Esophagus muscularis mucosa (tissue), 4 donors: ENCODE measurements around the gene GEMIN5. TPM values are rescaled to one million over a fixed set of nuclear protein-coding genes. Genes with fewer than 3 reads are reported as not detected.

Source experiments
- DNase-seq: peaks from one replicate; pipeline ENCODE4 v3.0.0-alpha.2; 2017; ENCODE audit errors: extremely low spot score
- H3K27ac ChIP-seq, 4 donors: fragments of 200-600 bp; sonication (generic); replicated peaks in 1 of 4; 1 replicate in 3 of 4; 2 replicates in 1 of 4; pipeline ENCODE4 v1.5.1; 2016 to 2019; ENCODE audit warnings: mild to moderate bottlenecking in 1 of 4
- H3K27me3 ChIP-seq, 4 donors: fragments of 200-600 bp; sonication (generic); one replicate each; pipeline versions ENCODE4 v1.5.1 to v1.6.0; 2016 to 2019
- H3K36me3 ChIP-seq, 4 donors: fragments of 200-600 bp; sonication (generic); one replicate each; pipeline ENCODE4 v1.5.1; 2016 to 2019
- H3K4me1 ChIP-seq, 4 donors: fragments of 200-600 bp; sonication (generic); one replicate each; pipeline ENCODE4 v1.5.1; 2016 to 2019
- H3K4me3 ChIP-seq, 4 donors: fragments of 200-600 bp; sonication (generic); 1 replicate in 2 of 4; 2 replicates in 2 of 4; pipeline ENCODE4 v1.5.1; 2016 to 2019; ENCODE audit warnings: mild to moderate bottlenecking in 4 of 4, moderate library complexity in 1 of 4
- H3K9me3 ChIP-seq, 4 donors: fragments of 200-600 bp; sonication (generic); 1 replicate in 3 of 4; 2 replicates in 1 of 4; pipeline ENCODE4 v1.5.1; 2016 to 2019
- EP300 ChIP-seq: sonication (generic); formaldehyde crosslinking; IDR thresholded peaks from one replicate; pipeline ENCODE4 v1.6.1; 2017; ENCODE audit warnings: antibody characterized with exemption
- POLR2A ChIP-seq: fragments of 450-650 bp; IDR thresholded peaks from one replicate; pipeline ENCODE4 v1.6.1; 2017; ENCODE audit warnings: antibody characterized with exemption, moderate library complexity, mild to moderate bottlenecking, low read depth
- POLR2AphosphoS5 ChIP-seq, 2 donors: sonication (generic); formaldehyde crosslinking; IDR thresholded peaks; one replicate each; pipeline ENCODE4 v1.6.1; 2017; ENCODE audit warnings: antibody characterized with exemption in 2 of 2
- WGBS: methylation state at CpG from one replicate; pipeline ENCODE4 v1.1.5; 2018; 5-methylcytosine and 5-hydroxymethylcytosine counted together
- intact Hi-C: fragments of 100-400 bp; cut with DNase I; formaldehyde crosslinking; loops from one replicate; pipeline ENCODE4 v1.15.1; 2023
- total RNA-seq, 4 donors: library from RNA; depleted of rRNA; stranded (reverse); fragments of >200 nt; gene quantifications; one replicate each; pipeline versions ENCODE4 v1.1.0 to v1.2.1, GENCODE V29; 2016
- TF ChIP-seq, protein P1 (sequence below), 3 experiments: fragments of 200-600 bp in 2 of 3; fragments of 450-650 bp in 1 of 3; sonication (generic) in 2 of 3; IDR thresholded peaks; one replicate each; pipeline ENCODE4 v1.5.1; 2017 to 2019; ENCODE audit warnings: antibody characterized with exemption in 3 of 3, mild to moderate bottlenecking in 2 of 3, moderate library complexity in 1 of 3

The GEMIN5 gene
- total RNA-seq, 4 donors from 2014 or later = 14.1 to 20.4 (median 17.3) TPM

DNA sequence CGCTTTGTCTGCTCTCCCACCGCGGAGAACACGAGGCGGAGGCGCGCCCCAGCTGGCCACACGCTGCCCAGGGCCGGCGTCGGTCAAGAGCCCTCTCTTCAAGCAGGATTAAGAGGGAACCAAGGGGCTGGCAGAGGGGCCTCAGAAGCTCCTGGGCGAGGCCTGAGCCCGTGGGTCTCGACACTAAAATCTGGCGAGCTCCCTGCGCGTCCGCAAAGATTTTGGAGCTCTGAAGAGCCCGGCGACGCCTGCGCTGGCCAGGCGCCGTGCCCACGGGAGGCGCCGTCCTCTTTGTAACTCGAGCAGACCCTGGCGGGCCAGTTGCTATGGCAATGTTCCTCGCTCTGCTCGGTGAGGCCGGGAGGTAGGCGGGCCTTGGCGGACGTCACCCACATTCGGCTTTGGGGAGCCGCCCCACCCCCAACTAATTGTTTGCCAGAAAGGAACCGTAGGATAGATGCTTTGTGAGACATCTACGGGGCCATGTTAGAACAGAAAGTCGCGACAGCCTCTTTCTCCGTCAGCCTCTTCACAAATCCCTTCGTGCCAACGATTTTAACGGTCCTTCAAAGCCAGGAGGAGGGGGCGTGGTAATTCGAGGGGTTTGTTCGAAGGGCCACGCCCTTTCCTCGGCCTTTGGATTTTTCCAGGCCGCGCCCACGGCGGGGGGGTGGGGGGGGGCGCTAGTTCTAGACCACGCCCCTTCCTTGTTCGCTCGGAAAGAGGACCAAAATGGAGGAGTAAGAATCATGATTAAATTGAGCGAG lies 80.3 kb downstream of the GEMIN5 start:
- intact Hi-C loops = loop anchor here (5.0 kb wide), 1 partner anchor 100 kb away; the partner anchor contains the start of gene LARP1
- DNase-seq = peak; percentile 99
- Histone ChIP-seq H3K4me3 (peak overlapping the region; percentile 71 to 87 (median 76)), H3K9me3 (no peaks in the 10 kb centered on the region), H3K27ac (peak overlapping the region; percentile 95 to 97 (median 96)), H3K36me3 (no peaks in the 10 kb centered on the region), H3K27me3 (no peaks in the 10 kb centered on the region), H3K4me1 (peaks cover 35 to 48% (median 47%) of the 10 kb centered on the region in 4 donors)
- no peak for TF ChIP-seq POLR2A
- peak; percentile 82 to 85 for TF ChIP-seq POLR2AphosphoS5 (IDR thresholded peaks at IDR 0.05)
- no peak for TF ChIP-seq EP300
- TF ChIP-seq, protein P1, sequence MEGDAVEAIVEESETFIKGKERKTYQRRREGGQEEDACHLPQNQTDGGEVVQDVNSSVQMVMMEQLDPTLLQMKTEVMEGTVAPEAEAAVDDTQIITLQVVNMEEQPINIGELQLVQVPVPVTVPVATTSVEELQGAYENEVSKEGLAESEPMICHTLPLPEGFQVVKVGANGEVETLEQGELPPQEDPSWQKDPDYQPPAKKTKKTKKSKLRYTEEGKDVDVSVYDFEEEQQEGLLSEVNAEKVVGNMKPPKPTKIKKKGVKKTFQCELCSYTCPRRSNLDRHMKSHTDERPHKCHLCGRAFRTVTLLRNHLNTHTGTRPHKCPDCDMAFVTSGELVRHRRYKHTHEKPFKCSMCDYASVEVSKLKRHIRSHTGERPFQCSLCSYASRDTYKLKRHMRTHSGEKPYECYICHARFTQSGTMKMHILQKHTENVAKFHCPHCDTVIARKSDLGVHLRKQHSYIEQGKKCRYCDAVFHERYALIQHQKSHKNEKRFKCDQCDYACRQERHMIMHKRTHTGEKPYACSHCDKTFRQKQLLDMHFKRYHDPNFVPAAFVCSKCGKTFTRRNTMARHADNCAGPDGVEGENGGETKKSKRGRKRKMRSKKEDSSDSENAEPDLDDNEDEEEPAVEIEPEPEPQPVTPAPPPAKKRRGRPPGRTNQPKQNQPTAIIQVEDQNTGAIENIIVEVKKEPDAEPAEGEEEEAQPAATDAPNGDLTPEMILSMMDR (IDR thresholded peaks at IDR 0.05) = peak in 2 of 3 experiments; percentile 3 to 9
- 0% methylated on average over 30 of the region's 59 CpGs for WGBS

DNA sequence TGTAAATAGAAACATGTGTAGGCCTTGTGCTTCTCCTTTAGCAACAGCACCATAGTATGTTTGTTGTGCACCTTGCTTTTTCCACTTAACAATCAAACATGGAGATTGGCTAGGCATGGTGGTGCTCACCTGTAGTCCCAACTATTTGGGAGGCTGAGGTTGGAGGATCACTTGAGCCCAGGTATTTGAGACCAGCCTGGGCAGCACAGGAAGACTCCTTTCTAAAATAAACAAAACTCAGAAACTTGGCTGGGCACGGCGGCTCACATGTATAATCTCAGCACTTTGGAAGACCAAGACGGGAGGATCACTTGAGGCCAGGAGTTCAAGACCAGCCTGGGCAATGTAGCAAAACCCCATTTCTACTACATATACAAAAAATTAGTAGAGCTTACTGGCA lies 86.7 kb downstream of the GEMIN5 start:
- WGBS = 86% methylated on average over 3 of the region's 3 CpGs
- H3K4me1 ChIP-seq = peaks cover 20 to 49% (median 45%) of the 10 kb centered on the region in 4 donors
- H3K4me3 ChIP-seq = no peak overlapping the region
- no peaks in the 10 kb centered on the region for H3K27me3 ChIP-seq
- intact Hi-C loops = no loop called here
- H3K9me3 ChIP-seq = no peaks in the 10 kb centered on the region
- TF ChIP-seq POLR2AphosphoS5 (IDR thresholded peaks at IDR 0.05) (no peak), EP300 (no peak), POLR2A (no peak)
- TF ChIP-seq, protein P1 (IDR thresholded peaks at IDR 0.05) = no peak
- peak overlapping the region; percentile 69 to 86 (median 80) for H3K27ac ChIP-seq
- H3K36me3 ChIP-seq = no peaks in the 10 kb centered on the region
- no peak for DNase-seq

DNA sequence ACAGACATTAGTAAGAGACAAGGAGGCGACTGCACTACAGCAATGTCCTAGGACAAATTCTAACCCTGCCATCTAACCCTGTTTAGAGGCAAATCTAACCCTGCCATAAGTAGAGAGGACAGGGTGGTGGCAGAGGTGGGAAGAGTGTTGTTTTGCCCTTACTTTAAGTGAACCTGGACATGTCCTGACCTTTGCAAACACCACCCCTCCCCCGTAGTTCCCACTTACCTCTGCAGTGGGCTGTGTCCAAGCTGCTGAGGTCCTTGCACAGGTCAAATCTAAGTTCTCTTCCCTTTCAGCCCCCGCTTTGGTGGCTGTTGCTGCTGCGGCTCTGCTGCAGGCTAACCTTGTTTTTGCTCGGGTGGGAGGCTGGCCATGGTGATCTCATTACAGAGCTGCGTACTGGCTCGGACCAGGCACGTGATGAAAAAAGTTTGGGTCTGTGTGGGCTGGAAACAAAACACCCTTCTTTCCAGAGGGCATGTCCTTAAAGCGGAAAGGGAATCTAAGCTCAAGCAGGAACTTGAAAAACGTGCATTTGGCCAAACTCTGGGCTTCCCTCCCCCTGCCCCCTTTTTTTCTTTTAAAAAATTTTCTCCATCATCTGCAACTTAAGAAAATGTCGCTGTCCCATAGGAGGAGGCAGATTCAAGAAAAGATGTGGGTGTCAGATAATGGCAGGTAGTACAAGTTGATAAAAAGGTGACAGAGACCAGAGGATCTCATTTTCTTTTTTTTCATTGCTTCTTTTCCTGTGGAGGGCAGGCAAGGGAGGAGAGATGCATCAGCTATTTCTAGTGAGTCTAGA lies 87.6 kb downstream of the GEMIN5 start, which contains the start of gene FAXDC2:
TSS of gene FAXDC2 (minus strand) at position 349 of the 808 bp plus-strand sequence. CDS start 12,425 bp downstream, outside the sequence.
- Histone ChIP-seq H3K4me1 (peaks cover 20 to 56% (median 46%) of the 10 kb centered on the region in 4 donors), H3K36me3 (no peaks in the 10 kb centered on the region), H3K9me3 (no peaks in the 10 kb centered on the region), H3K27ac (peak within 1 kb of the TSS; percentile 69 to 86 (median 80)), H3K27me3 (no peaks in the 10 kb centered on the region), H3K4me3 (peak within 1 kb of the TSS; percentile 50 to 69 (median 60))
- intact Hi-C loops = no loop called here
- peak; percentile 95 for DNase-seq
- WGBS = 3% methylated on average over 11 of the region's 11 CpGs
- TF ChIP-seq POLR2AphosphoS5 (IDR thresholded peaks at IDR 0.05) (peak; percentile 76 to 84), POLR2A (no peak), EP300 (no peak)
- TF ChIP-seq, protein P1 (IDR thresholded peaks at IDR 0.05) = peak in 1 of 3 experiments; percentile 4

DNA sequence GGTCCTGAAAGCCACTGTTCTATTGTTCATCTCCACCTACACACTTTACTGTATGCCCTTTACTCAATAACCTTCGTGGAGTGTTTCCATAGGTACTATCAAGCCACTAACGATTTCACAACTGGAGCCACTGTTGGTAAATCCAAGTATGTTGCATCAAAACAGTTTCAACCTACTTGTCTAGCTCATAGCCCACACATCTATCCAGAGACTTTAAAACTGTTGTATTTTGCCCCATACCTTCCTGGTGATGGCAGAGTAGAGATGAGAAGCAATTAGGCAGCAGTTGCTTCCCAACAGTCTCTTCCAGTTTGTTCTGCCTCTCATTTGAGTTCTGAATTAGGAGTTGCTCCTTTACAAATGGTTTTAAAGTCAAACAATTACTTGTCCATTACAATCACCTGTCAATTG lies 88.2 kb downstream of the GEMIN5 start:
- no peak for DNase-seq
- Histone ChIP-seq H3K27ac (peak overlapping the region; percentile 69 to 86 (median 80)), H3K9me3 (no peaks in the 10 kb centered on the region), H3K36me3 (no peaks in the 10 kb centered on the region), H3K4me1 (peaks cover 23 to 62% (median 51%) of the 10 kb centered on the region in 4 donors), H3K4me3 (peak overlapping the region; percentile 50 to 69 (median 60)), H3K27me3 (no peaks in the 10 kb centered on the region)
- intact Hi-C loops = no loop called here
- WGBS = 21% methylated on average over 2 of the region's 2 CpGs
- TF ChIP-seq POLR2A (no peak), EP300 (no peak)
- TF ChIP-seq, protein P1 (IDR thresholded peaks at IDR 0.05) = no peak
